ENCODE measurements around the gene PARP14.

Gene PARP14

DNA sequence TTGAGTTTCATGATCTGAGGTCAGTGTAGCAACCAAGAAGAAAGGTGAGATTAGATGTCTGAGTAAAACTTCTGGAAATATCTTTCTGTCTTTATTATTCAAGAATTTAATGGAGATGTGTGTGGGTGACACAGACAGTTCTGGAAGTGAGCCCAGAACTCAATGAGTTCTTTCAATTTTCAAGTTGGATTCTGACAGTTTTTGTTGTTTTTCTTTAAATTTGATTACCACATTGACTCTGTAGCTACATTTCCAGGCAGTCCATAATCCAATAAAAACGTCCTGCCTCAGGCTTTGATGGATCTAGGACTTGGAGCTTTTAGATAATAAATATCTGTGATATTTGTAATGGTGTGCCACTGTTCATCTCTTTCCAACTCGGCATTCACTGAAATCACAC, 3.9 kb upstream of the PARP14 start:
- TF ChIP-seq, protein P1, sequence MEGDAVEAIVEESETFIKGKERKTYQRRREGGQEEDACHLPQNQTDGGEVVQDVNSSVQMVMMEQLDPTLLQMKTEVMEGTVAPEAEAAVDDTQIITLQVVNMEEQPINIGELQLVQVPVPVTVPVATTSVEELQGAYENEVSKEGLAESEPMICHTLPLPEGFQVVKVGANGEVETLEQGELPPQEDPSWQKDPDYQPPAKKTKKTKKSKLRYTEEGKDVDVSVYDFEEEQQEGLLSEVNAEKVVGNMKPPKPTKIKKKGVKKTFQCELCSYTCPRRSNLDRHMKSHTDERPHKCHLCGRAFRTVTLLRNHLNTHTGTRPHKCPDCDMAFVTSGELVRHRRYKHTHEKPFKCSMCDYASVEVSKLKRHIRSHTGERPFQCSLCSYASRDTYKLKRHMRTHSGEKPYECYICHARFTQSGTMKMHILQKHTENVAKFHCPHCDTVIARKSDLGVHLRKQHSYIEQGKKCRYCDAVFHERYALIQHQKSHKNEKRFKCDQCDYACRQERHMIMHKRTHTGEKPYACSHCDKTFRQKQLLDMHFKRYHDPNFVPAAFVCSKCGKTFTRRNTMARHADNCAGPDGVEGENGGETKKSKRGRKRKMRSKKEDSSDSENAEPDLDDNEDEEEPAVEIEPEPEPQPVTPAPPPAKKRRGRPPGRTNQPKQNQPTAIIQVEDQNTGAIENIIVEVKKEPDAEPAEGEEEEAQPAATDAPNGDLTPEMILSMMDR (IDR thresholded peaks at IDR 0.05) = no peak
- Histone ChIP-seq H3K9me3 (no peaks in the 10 kb centered on the region), H3K27me3 (no peaks in the 10 kb centered on the region)

DNA sequence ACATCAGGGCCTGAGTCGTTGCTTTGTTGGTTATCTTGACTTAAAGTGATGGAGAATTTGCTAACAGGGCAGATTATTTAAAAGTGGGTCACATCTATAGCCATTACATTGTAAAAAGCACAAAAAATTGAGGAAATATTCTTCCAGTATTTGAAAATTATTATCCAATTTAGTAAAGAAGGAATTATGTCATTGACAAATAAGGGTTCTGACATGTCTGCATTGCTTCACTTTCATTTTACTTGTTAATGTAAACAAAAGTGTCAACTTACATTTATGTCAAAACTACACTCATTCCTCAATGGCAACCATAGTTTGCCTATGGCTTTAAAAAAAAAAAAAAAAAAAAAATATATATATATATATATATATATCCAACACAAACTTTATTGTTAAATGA, 3.4 kb upstream of the PARP14 start:
- H3K4me3 ChIP-seq (ENCODE audit: low read depth in 1 of 2, low read length in 1 of 2) = no peak overlapping the region
- TF ChIP-seq, protein P1 (IDR thresholded peaks at IDR 0.05) = no peak
- H3K27me3 ChIP-seq = no peaks in the 10 kb centered on the region
- H3K27ac ChIP-seq = no peak overlapping the region
- H3K9me3 ChIP-seq = no peaks in the 10 kb centered on the region
- no peaks in the 10 kb centered on the region for H3K36me3 ChIP-seq
- H3K4me1 ChIP-seq (ENCODE audit: control insufficient read depth in 1 of 2, insufficient read depth in 1 of 2, low read depth in 1 of 2, low read length in 1 of 2) = peaks cover 35 to 36% of the 10 kb centered on the region in 2 experiments

More for the DNA sequence above, 3.9 kb upstream of the PARP14 start:
- Histone ChIP-seq H3K27ac (no peak overlapping the region), H3K4me1 (ENCODE audit: control insufficient read depth in 1 of 2, insufficient read depth in 1 of 2, low read depth in 1 of 2, low read length in 1 of 2) (peaks cover 31% of the 10 kb centered on the region in 2 experiments), H3K4me3 (ENCODE audit: low read depth in 1 of 2, low read length in 1 of 2) (no peak overlapping the region), H3K36me3 (no peaks in the 10 kb centered on the region)

DNA sequence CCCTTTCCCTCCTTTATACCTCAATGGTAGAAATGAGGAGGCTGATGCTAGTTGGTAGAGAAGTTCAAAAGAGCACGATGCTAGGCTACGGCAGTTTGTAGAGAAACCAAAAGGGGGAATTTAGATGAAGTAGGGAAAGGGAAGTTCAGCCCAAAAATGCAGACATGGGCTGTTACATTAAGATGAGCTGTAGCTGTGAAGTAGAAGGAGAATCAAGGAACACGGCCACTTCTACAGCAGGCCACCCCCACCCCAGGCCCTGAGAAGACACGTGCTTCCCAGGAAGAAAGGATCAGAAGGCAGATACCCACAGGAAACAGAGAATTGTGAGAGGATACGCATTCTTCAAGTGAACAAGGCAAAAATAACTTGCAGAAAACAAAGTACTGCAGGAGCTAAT, 2.1 kb upstream of the PARP14 start:
- Histone ChIP-seq H3K9me3 (no peaks in the 10 kb centered on the region), H3K4me1 (ENCODE audit: control insufficient read depth in 1 of 2, insufficient read depth in 1 of 2, low read depth in 1 of 2, low read length in 1 of 2) (peaks cover 35 to 36% of the 10 kb centered on the region in 2 experiments), H3K27me3 (no peaks in the 10 kb centered on the region), H3K27ac (peak overlapping the region; percentile 87), H3K4me3 (ENCODE audit: low read depth in 1 of 2, low read length in 1 of 2) (peak overlapping the region; percentile 48 to 84), H3K36me3 (no peaks in the 10 kb centered on the region)
- TF ChIP-seq, protein P1 (IDR thresholded peaks at IDR 0.05) = no peak

DNA sequence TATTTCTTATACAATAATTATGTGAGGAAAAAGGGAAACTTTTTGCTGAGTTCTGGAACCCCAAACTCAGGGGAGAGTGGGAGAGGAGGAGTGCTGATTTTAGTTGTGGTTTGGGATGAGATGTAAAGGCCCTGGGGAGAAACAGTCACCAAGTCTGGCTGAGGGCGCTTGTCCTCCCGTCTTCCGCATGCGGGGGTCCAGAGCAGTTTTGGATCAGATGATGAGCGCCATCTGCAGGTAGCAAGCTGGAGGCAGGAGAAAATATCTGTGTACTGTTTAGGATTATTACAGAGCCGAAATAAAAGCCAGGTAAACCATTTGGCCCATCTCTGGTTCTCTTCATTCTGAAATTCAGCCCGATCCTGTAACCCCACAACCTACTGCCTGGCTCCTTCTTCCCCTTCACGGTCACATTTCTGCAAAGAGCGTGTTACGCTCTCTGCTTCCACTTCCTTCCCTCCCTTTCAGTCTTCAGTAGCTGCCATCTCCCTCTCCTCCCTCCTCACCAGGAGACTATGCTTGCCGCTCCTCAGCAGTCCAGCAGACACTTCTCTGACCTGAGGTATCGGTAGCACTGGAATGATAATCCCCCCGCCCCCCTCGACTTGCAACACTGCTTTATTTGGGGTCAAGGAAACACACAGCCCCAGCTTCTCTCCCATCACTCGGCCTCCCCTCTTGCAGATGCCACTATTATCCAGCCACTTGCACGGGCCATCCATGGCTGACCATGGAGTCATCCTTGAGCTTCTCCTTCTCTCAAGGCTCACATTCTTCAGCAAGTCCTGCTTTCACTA, 1.4 kb upstream of the PARP14 start:
- peak overlapping the region; percentile 87 for H3K27ac ChIP-seq
- H3K9me3 ChIP-seq = no peaks in the 10 kb centered on the region
- H3K4me3 ChIP-seq (ENCODE audit: low read depth in 1 of 2, low read length in 1 of 2) = peak overlapping the region; percentile 48 to 84
- H3K27me3 ChIP-seq = no peaks in the 10 kb centered on the region
- H3K36me3 ChIP-seq = no peaks in the 10 kb centered on the region
- TF ChIP-seq, protein P1 (IDR thresholded peaks at IDR 0.05) = peak; percentile 55
- H3K4me1 ChIP-seq (ENCODE audit: control insufficient read depth in 1 of 2, insufficient read depth in 1 of 2, low read depth in 1 of 2, low read length in 1 of 2) = peaks cover 35 to 36% of the 10 kb centered on the region in 2 experiments

DNA sequence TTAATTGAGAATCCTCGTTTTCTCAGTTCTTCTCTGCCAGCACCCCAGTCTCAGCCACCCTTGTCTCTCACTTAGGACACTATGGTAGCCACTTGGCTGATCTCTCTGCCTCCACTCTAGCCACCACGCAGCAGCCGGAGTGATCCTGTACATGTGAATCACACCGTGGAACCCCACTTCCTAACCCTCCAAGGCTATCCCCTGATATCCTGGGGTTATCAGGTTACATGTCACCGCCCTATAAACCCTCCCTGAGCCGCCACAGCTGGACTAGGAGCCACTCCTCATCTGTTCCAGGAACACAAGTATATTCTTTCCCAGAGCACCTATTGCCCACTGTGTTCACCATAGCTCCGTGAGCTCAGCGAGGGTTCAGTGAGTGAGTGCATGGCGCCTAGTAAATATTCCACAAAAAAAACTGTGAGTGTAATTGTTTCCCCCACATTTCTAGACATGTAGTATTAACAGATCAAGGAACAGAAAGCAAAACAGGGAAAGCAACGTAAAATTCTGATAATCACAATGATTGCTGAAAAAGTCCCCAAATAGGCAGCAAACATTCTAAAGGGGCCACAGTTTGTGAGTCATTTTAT, 661 bp upstream of the PARP14 start:
- peaks cover 35 to 36% of the 10 kb centered on the region in 2 experiments for H3K4me1 ChIP-seq (ENCODE audit: control insufficient read depth in 1 of 2, insufficient read depth in 1 of 2, low read depth in 1 of 2, low read length in 1 of 2)
- no peaks in the 10 kb centered on the region for H3K36me3 ChIP-seq
- H3K4me3 ChIP-seq (ENCODE audit: low read depth in 1 of 2, low read length in 1 of 2) = peak overlapping the region; percentile 72 to 84
- no peaks in the 10 kb centered on the region for H3K9me3 ChIP-seq
- no peaks in the 10 kb centered on the region for H3K27me3 ChIP-seq
- H3K27ac ChIP-seq = peak overlapping the region; percentile 87
- TF ChIP-seq, protein P1 (IDR thresholded peaks at IDR 0.05) = no peak
